OCI-LY1 (cell line): ENCODE measurements around the gene TMEM18.

Source experiments
- EZH2 ChIP-seq: fragments of 200-600 bp; sonication (generic), shearing (Covaris generic); IDR thresholded peaks from 2 replicates; pipeline ENCODE4 v1.8.0; 2017; ENCODE audit warnings: borderline replicate concordance, mixed run types, mild to moderate bottlenecking, antibody characterized with exemption, low read length, moderate library complexity, mixed read lengths
- TF ChIP-seq, protein P1 (sequence below): fragments of 200-600 bp; sonication (generic), shearing (Covaris generic); IDR thresholded peaks from 2 replicates; pipeline ENCODE4 v1.5.1; 2017; ENCODE audit warnings: mild to moderate bottlenecking, antibody characterized with exemption, low read length, moderate library complexity, mixed read lengths

DNA sequence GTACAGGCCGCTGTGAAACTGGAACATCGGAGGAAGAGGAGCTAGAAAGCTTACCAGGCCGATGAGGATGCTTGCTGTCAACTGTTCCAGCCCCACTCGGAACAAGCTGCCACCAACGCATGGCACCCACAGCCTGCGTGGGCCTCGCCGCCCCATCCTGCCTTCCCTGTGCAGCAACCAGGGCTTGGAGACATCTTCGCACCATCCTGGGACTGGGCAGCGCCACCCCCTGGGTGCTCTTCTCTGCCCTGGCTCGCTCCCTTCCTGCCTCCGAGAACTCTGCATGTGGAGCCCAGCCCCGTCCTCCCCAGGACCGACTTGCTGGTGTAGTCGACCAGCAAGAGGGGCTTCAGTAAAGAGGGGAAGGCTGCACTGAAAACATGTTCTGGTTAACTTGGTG lies 10.8 kb downstream of the TMEM18 start:
- TF ChIP-seq EZH2 = no peak
- TF ChIP-seq, protein P1, sequence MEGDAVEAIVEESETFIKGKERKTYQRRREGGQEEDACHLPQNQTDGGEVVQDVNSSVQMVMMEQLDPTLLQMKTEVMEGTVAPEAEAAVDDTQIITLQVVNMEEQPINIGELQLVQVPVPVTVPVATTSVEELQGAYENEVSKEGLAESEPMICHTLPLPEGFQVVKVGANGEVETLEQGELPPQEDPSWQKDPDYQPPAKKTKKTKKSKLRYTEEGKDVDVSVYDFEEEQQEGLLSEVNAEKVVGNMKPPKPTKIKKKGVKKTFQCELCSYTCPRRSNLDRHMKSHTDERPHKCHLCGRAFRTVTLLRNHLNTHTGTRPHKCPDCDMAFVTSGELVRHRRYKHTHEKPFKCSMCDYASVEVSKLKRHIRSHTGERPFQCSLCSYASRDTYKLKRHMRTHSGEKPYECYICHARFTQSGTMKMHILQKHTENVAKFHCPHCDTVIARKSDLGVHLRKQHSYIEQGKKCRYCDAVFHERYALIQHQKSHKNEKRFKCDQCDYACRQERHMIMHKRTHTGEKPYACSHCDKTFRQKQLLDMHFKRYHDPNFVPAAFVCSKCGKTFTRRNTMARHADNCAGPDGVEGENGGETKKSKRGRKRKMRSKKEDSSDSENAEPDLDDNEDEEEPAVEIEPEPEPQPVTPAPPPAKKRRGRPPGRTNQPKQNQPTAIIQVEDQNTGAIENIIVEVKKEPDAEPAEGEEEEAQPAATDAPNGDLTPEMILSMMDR = no peak
